Measurements from ENCODE around the gene LGALS9C.
A peak's percentile ranks its signal among the peaks of the same experiment; 100 is the strongest.
"Not testable (repeated sequence)": the region's sequence is repeated elsewhere in the genome, so short reads cannot be mapped to it uniquely, and the experiment has no call there.

Gene LGALS9C

DNA sequence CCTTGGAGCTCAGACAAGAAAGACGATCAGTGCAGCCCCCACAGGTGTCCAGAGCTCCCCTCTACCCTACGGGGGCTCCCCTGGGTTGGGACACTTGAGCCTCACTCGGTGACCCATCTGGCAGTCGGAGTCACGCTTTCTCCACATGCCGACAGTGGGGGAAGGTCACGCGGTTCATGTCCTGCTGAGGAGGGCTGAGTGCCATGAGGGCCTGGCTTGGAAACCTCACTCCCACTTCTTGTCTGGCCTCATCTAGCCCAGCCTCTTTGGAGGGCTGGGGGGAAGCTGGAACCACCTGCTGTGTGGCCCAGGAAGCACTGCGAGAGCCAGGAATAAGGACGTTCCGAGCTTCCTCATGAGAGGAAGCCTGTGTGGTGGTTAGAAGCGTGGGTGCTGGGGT is 1.8 kb downstream of the LGALS9C start:
- not testable (repeated sequence) for DNase-seq (ENCODE audit: low read depth in 2 of 2)

DNA sequence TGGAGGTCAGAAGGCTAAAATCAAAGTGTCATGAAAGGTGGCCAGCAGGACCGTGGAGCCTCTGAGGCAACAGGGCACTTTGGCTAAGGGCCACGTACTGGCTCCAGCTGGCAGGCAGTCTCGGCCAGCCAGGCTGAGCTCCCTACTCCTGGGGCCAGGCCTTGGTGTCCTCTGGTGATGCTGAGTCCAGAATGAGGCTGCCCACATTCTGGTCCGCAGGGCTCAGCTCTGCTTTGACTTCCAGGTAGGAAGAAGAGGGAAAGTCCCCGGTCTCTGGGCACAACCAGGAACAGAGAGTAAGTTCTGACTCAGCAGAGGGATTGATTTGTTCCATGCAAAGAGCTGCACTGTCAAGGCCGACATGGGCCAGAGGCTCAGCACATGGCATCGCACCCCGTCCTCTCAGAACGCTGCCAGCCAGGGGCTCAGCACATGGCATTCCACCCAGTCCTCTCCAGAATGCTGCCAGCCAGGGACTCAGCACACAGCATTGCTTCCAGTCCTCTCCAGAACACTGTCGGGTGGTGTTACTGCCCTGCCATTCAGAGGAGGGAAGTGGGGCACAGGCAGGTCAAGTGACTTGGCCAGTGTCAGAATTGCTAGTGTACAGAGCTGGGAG is 2.5 kb downstream of the LGALS9C start:
- DNase-seq (ENCODE audit: low read depth in 2 of 2), result not testable (repeated sequence)

GRCh38 chr17:18481775-18482174 is 5.2 kb downstream of the LGALS9C start:
- not testable (repeated sequence) for DNase-seq (ENCODE audit: low read depth in 2 of 2)

DNA sequence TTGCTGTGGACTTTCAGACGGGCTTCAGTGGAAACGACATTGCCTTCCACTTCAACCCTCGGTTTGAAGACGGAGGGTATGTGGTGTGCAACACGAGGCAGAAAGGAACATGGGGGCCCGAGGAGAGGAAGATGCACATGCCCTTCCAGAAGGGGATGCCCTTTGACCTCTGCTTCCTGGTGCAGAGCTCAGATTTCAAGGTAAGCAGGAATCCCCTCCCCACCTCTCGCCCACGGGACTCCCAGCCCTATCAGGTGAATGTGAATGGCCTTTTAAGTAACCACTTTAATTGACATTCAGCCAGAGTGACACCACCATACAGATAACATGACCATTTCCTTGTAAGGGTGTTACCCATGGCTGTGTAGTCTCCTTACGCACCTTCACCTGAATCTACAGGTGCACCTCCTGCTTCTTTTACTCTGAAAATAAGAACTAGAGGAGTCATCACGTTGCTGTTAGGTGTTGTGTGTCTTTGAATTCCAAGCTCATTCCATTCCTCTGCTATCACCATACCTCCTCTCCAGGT is 9.4 kb downstream of the LGALS9C start:
- not testable (repeated sequence) for DNase-seq (ENCODE audit: low read depth in 2 of 2)

DNA sequence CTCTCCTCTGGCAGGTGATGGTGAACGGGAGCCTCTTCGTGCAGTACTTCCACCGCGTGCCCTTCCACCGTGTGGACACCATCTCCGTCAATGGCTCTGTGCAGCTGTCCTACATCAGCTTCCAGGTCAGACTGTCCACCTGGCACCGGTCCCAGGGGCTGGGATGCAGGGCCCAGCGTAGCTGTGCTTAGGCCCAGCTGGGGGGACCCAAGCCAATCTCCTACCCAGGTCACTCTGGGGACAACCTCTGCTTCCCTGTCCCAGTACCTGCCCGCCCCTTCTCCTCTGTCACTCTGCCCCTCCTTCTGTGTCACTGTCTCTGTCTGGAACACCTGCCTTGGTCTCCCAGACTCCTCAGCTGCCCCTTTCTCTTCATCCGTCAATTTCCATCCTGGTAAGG is 11.0 kb downstream of the LGALS9C start:
- DNase-seq (ENCODE audit: low read depth in 2 of 2), result not testable (repeated sequence)

- not testable (repeated sequence) for DNase-seq (ENCODE audit: low read depth in 2 of 2)
These were observed 12.0 kb downstream of the LGALS9C start for GRCh38 chr17:18488622-18489021.

GRCh38 chr17:18490016-18490415 is 13.4 kb downstream of the LGALS9C start:
- not testable (repeated sequence) for DNase-seq (ENCODE audit: low read depth in 2 of 2)

DNA sequence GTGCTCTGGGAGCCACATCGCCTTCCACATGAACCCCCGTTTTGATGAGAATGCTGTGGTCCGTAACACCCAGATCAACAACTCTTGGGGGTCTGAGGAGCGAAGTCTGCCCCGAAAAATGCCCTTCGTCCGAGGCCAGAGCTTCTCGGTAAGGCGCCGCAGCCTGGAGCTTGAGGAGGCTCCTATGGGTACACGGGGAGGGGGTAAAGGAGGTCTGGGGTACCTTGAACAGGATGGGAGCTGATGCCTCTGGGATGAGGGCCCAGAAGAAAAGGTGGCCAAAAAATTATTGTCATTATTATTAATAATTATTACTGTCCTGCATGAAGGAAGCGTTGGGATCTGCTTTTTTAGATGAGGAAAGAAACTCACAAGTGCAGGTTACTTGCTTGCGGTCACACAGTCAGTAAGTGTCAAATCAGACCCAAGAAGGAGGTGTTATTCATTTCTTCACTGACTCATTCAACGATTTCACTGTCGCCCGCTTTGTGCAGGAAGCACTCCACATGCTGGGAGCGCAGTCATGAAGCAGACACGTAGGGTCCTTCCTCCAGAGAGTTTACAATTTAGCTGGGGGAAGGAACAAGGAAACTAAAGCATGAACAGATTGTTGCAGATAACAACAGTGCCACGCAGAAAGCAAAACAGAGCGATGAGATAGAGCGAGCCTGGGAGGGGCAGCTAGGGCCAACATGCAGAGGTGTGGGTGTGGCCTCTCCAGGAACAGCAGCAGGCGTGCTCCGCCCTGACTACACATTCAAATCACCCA is 16.3 kb downstream of the LGALS9C start:
- DNase-seq (ENCODE audit: low read depth in 2 of 2), result peak in 1 of 2 experiments; percentile 19

GRCh38 chr17:18494250-18494768 is 17.7 kb downstream of the LGALS9C start:
- not testable (repeated sequence) for DNase-seq (ENCODE audit: low read depth in 2 of 2)

GRCh38 chr17:18497044-18497443 is 20.5 kb downstream of the LGALS9C start:
- not testable (repeated sequence) for DNase-seq (ENCODE audit: low read depth in 2 of 2)

GRCh38 chr17:18499100-18499499 is 22.5 kb downstream of the LGALS9C start:
- DNase-seq (ENCODE audit: low read depth in 2 of 2), result not testable (repeated sequence)

DNA sequence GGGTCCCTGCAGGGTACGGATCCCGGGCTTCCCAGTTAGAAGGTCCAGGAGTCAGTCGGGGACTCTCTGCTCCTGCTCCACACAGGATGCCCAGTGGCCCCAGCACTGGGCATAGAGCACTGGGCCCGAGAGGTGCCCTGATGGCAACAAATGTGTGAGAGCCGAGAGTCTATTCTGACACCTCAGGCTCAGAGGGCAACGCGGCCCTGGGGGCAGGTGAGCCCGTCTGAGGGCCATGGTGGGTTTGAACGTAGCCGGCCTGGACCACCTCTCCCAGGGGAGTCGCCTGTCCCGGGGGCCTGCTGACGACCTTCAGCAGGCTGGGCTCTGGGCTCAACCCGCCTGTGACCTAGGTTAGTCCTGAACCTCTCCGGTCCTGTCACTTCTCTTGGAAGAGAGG is 23.2 kb downstream of the LGALS9C start:
- not testable (repeated sequence) for DNase-seq (ENCODE audit: low read depth in 2 of 2)

GRCh38 chr17:18500281-18500680 is 23.7 kb downstream of the LGALS9C start:
- not testable (repeated sequence) for DNase-seq (ENCODE audit: low read depth in 2 of 2)

DNA sequence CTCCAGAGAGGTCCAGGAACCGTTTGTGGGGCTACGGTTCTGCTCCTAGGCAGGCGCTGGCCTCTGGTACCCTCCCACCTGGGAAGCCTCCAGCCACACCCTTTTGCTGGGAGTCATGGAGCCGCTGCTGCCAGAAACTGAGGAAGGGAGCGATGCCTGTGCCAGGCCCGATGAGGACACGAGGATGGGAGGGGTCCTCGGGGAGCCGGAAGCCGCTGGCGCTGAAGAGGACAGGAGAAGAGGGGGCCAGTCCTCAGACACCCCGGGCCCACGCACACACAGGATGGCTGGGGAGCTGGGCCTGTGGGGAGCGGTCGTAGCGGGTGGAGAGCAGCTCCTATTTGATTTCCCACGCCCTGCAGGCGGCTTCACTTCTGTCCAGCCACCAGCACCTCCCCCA is 24.2 kb downstream of the LGALS9C start:
- DNase-seq (ENCODE audit: low read depth in 2 of 2), result not testable (repeated sequence)

DNA sequence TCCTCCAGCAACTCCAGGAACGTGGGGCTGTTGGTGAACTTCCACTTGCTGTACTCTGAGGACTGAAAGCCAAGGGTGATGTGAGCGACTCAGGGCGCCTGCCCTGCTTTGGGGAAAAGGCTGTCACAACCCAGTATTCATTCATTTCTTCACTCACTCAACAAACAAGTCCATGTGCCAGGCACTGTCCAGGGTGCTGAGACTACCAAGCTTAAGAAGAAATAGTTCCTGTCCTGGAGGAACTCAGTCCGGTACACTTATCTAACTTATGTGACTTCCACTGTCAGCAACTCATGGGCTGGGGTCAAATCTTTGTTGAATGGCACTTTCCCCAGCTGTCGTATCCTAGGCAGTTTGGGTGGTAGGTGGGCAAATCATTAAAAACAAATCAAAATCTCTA is 26.6 kb downstream of the LGALS9C start:
- not testable (repeated sequence) for DNase-seq (ENCODE audit: low read depth in 2 of 2)

GRCh38 chr17:18507729-18508128 is 31.1 kb downstream of the LGALS9C start:
- not testable (repeated sequence) for DNase-seq (ENCODE audit: low read depth in 2 of 2)

- DNase-seq (ENCODE audit: low read depth in 2 of 2), result not testable (repeated sequence)
These were observed 32.1 kb downstream of the LGALS9C start for GRCh38 chr17:18508667-18509066.

- not testable (repeated sequence) for DNase-seq (ENCODE audit: low read depth in 2 of 2)
These were observed 44.5 kb downstream of the LGALS9C start for GRCh38 chr17:18521100-18521499.

- DNase-seq (ENCODE audit: low read depth in 2 of 2), result not testable (repeated sequence)
These were observed 48.4 kb downstream of the LGALS9C start for GRCh38 chr17:18525015-18525414.

- not testable (repeated sequence) for DNase-seq (ENCODE audit: low read depth in 2 of 2)
These were observed 49.7 kb downstream of the LGALS9C start for GRCh38 chr17:18526168-18526800.

DNA sequence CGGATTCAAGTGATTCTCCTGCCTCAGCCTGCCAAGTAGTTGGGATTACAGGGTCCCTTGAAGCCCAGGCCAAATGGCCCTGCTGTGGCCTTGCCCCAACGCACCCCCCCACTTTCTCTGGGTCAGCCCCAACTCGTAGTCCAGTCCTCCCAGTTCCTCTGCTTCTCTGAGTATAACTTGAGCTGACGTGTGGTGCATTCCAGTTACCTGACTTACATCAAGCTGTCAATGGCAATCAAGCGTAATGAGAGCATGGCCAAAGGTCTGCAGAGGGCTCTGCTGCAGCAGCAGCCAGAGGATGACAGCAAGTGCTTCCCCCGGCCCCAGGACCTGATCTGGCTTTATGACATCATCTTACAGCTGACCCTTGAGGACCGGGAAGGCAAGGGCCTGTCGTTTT is 50.8 kb downstream of the LGALS9C start:
- not testable (repeated sequence) for DNase-seq (ENCODE audit: low read depth in 2 of 2)

GRCh38 chr17:18528435-18528834 is 51.8 kb downstream of the LGALS9C start:
- not testable (repeated sequence) for DNase-seq (ENCODE audit: low read depth in 2 of 2)

Data from stimulated activated CD4-positive, alpha-beta T cell treated with anti-CD3 and anti-CD28 coated beads, Interleukin-12 subunit alpha, Interleukin-12 subunit beta, amount 100 ng/mL, for 24 hours (primary cell).